Left hindlimb (tissue), 1 donor: Measurements from ENCODE around the gene TLK2.
"Not testable (repeated sequence)": the region's sequence is repeated elsewhere in the genome, so short reads cannot be mapped to it uniquely, and the experiment has no call there.

ENCODE experiments used
- DNase-seq: peaks from one replicate; pipeline ENCODE4 v3.0.0-alpha.2; 2018

The TLK2 gene

DNA sequence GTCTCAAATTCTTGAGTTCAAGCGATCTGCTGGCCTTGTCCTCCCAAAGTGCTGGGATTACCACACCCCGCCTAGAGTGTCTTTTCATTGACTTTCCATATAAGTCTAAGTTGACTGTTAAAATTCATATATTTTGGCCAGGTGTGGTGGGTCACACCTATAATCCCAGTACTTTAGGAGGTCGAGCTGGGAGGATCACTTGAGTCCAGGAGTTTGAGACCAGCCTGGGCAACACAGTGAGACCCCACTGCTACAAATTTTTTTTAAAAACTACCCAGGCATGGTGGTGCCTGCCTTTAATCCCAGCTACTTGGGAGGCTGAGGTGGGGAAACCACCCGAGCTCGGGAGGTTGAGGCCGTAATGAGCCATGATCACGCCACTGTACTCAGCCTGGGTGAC, 127.0 kb downstream of the TLK2 start:
- no peak for DNase-seq

DNA sequence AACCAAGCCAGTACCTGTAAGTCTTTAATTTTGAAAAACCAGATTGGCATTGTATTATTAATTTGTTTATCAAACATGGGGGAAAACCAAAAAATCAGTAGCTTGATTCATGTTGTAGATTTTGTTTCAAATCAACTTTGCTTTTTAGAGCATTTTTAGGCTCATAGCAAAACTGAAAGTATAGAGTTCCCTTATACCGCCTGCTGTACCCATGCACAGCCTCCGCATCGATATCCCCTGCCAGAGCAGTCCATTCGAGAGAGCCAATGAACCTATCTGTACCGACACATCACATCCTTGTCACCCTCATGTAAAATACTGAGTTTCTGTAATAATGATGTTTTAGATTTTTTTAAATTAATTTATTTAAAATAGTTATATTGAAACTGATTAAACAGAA, 132.7 kb downstream of the TLK2 start:
- no peak for DNase-seq

DNA sequence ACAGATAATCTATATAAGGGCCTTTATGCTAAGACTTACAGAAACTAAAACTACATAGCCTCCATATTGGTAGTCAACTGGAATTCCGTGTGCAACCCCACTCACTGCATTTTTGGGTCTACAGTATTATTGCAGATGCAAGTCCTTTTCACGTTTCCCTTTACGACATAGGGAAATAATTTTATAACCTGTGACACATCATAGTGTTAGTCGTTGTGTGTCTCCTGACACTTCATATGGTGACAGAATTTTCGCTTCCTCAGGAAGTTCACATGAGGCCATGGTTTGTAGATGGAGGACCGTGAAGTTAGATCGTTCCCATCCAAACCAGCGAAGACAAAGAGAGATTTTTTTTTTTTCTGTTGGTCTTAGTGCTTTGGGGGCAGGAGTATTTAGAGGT, 133.1 kb downstream of the TLK2 start:
- DNase-seq, result no peak

DNA sequence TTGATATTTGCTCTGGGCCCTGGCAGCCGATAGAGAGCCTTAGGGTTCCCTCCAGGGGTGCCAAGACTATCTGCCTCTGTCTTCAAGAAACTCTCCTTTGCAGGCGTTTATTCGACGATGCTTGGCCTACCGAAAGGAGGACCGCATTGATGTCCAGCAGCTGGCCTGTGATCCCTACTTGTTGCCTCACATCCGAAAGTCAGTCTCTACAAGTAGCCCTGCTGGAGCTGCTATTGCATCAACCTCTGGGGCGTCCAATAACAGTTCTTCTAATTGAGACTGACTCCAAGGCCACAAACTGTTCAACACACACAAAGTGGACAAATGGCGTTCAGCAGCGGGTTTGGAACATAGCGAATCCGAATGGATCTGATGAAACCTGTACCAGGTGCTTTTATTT, 133.7 kb downstream of the TLK2 start:
- not testable (repeated sequence) for DNase-seq

DNA sequence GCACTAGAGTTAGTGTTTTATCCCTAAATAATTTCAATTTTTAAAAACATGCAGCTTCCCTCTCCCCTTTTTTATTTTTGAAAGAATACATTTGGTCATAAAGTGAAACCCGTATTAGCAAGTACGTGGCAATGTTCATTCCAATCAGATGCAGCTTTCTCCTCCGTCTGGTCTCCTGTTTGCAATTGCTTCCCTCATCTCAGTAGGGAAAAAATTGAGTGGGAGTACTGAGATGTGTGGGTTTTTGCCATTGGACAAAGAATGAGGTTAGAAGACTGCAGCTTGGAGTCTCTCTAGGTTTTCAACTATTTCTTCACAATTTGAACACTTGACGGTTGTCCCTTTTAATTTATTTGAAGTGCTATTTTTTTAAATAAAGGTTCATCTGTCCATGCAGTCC, 134.5 kb downstream of the TLK2 start:
- DNase-seq, result not testable (repeated sequence)

DNA sequence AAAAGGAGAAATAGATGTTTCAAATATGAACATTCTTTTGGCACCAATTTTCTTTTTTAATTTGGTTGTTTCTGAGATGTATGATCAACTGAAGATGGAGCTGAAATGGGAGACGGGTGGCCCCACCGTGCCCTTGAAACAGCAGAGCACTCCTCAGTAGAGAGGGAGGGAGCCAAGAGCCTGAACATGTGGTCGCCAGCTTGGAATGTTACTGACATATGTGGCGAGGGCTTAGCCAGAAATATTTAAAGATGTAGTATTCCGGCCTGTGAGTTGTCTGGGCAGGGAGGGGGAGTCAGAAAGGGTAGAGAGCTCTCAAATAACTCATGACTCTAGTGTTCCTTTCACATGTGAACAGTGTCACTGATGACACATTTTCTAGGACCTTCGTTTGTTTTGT, 135.5 kb downstream of the TLK2 start:
- peak; percentile 87 for DNase-seq

GRCh38 chr17:62615503-62615902, 136.9 kb downstream of the TLK2 start:
- DNase-seq, result no peak

- no peak for DNase-seq
Measured at GRCh38 chr17:62616993-62617893, 138.6 kb downstream of the TLK2 start.

DNA sequence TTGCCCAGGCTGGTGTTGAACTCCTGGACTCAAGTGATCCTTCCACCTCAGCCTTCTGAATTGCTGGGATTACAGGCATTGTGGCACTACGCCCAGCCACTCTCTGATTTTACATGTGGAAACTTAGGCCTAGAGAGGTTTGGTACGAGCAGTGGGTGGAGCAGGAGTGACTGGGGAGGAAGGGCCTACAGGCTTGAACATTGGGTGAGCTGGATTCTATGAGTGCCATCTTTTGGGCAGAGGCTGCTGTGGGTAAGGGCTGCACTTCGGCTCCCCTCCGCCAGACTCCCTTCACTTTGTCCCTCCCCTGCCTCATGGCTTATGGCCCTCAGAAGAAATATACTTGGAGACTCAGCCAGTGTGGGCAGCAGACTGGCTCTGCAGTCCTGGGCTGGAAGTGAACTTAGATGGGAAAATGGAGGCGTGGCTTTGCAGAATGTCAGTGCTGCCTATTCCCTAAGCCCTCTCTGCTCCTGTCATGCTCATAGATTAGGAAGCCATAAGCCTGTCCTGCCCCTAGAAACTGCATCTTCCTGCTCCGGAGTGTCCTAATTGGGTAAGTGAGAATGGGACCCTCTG, 139.4 kb downstream of the TLK2 start:
- peak; percentile 69 for DNase-seq

DNA sequence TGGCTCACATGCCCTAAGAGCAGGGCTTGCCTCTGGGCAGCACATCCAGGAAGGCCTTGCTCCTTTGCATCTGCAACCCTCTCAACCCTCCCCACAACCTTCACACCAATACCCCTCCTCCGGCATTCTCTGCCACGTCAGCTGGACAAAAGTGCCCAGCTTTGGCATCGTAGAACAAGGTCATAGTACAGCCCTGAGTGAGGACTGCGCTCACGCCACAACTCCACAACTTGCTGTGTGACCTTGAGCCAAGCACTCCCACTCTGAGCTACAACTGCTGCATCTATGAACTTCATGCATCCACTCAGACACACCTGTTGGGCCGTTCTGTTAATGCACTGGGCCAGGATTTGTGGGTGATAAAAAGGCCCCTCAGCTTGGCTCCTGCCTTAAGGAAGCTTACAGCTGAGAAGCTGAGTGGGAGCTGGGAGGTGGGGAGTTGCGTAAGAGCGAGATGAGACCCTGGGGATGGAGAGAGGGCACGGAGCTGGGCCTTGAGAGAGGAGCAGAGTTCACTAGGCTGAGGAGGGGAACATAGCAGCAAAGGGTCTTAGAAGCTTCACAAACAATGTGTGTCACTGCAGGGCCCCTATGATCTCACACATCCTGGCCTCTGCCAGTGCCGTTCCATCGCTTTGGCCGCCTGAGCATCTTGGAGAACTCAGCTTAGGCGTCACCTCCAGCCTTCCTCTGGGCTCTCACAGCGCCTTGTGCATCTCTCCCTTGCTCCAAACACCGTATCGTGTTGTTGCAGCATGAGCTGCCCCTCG, 140.2 kb downstream of the TLK2 start:
- DNase-seq, result peak; percentile 62

DNA sequence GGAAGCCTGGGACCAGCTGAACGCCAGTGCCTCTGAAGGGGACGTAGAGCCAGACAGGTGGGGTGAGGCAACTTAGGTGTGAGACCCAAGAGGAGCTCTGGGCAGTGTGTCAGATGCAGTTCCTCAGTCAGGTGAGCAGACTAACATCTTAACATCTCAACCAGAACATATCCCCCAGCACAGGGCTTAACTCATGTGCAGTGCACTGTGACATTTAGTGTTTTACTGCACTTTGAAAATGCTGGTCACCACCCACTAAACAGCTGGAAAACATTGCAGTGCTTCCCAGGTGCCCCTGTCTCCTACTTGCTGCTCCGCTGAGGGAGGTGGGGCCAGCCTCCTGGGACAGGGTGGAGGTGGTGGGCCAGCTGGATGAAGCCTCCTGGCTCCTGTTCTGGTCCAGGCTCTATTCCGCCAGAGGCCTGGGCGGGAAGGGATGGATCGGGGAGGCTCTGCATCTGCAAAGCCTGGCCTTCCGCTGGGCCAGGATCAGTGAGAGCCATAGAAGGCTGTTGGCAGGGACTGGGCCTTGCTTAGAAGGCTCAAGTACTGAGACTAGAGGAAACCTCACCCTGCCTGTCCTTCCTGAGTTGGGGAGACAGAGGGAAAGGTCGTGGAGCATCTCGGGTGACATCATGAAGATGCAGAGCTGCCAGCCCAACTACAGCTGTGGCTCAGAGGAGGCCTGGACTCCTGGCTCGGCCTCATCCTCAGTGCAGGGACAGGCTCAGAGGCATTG, 141.0 kb downstream of the TLK2 start:
- no peak for DNase-seq

DNA sequence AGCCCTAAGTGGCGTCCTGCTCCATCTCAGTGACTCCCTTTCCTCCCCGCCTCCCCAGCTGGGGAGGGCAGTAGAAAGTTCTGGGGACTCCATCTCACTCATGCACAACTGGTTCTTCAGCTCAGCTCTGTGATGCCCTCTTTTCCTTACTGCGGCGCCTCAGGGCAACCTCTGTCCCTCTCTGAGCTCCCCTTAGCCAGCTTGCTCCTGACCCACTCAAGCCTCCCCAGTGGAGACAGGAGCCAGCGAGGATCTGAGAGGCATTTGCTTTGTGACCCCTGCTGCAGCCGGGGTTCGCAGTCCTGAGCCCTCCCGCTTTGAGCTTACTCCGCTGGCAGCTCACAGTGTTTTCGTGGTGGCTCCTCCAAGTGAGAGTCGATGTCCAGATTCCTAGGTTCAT, 142.6 kb downstream of the TLK2 start:
- no peak for DNase-seq

DNA sequence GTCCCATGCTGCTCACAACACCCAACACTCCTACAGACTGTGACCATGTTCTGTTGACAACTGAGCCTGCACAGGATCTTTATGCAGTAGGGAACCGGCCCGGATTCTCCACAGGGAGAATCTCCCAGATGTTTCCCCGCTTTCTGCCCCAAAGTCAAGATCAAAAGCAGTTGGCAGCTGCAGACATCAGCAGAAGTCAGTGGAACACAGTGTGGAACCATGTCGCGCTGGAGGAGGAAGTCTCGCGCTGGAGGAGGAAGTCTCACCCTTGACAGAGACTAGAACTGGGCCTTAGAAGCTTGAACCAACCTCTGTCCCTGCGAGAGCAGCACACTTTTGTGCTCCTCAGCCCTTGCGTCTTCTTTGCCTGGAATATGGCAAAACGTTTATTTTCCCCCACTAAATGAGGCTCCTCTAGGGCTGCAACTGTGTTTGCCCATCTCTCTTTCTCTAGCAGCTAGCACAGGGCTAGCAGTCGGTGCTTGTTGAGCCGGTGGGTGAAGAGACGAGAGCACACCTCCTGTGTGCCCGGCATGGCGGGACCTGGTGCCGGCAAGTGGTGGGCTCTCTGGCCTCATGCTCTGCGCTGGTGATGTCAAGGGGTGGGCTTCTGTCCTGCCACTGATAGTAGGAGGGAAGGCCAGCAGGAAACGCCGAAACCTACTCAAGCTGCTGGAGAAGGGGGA, 146.7 kb downstream of the TLK2 start:
- DNase-seq, result no peak

DNA sequence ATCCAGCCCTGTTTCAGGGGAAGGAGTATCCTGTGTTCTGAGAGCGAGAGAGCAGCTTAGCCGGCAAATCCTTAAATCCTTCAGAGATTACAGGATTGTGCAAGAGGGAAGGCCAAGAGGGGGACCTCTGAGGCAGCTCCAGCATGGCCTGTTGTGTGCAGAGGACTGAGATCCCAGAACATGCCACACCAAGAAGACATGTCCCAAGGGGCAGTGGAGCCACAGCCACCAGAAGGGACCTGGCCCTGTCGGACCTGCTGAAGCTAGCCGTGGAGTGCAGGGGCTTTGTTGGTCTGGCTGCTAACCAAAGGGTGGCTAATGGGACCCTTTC, 147.2 kb downstream of the TLK2 start:
- no peak for DNase-seq

DNA sequence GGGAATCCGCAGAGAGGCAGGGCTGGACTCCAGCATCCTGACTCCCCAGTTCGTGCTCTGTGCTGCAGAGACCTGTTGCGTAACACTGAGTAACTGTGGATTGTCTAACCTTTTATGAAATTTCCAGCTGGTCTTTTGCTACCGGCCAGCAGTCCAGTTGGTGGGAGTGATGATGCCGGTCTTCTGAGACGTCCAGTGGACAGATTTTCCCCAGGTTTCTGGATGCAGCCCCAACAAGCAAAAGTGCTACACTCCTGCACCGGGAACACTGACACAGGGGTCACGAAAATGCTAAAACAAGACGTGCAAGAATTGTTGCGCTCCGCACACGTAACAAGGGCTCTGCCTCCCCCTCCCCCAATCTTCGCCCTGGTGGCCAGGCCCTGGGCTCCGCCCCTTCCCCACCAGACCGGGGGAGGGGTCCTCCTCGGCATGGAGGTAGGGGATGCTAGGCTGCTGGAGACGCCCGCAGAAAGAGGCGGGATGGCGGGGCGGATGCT, 148.1 kb downstream of the TLK2 start:
- peak; percentile 90 for DNase-seq

DNA sequence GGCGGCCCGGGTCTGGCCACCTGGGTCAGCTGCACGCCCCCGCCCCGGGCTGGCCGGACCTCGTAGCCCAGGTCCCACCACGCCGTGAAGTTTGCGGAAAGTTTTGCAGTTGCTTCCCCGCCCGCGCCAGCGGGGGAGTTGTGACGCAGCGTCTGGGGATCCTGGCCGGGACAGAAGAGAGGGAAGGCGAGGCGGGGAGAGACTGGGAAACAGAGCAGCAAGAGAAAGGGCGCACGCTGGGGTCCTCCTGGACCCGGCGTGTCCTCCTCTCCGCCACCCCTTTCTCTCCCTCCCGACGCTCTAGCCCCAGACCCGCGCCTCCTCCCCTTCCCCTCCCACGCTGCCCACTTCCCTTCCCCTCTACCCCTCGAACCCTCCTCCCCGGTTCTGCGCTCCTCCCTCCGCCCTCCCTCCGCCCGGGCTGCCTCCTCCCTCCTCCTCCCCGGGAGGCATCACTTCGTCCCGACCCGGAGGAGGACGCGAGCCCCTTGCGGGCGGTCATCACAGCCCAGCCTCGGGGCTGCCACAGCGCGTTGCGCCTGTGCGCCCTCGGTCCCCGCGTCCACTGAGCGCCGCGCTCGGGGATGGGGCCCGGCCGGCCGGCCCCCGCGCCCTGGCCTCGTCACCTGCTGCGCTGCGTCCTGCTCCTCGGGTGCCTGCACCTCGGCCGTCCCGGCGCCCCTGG, 148.7 kb downstream of the TLK2 start, which contains the start of gene MRC2:
Gene MRC2, plus strand, starts transcription at position 452 of the 685 bp plus-strand sequence. Its CDS starts 133 bp downstream, at position 585.
- DNase-seq, result peak; percentile 91

DNA sequence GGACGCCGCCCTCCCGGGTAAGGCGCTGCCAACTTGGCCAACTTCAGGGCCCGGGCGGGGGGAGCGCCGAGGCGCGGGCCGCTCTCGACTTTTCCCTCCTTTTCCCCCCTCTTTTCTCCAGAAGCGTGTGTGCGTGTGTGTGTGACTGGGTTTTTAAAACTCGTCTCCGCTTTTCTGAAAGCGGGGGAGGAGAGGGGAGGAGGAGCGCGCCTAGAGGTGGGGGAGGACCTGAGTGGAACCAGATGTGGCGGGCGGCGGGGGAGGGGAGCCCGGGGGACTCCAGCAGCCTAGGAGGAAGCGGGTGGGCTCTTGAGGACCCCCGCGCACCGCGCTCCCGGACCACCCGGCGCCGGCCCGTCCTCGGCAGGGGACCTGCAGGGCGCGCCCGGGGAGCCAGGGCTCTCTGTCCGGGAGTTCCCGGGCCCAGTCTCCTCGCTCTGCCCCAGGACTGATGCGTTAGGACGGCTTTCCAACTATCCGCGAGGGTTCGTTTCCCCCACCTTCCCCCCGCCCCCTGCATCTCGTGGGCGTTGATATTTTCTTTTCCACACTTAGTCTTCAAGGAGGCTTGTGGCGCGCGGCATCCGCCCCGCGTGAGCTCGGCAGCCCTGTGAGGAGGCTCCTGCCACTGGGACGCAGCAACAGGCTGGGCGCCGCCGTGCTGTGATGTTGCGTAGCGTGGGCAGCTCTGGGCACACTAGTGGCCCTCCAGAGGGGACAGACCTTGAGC, 149.4 kb downstream of the TLK2 start:
- DNase-seq, result peak; percentile 86

GRCh38 chr17:62628831-62629555, 150.4 kb downstream of the TLK2 start:
- peak; percentile 78 for DNase-seq

DNA sequence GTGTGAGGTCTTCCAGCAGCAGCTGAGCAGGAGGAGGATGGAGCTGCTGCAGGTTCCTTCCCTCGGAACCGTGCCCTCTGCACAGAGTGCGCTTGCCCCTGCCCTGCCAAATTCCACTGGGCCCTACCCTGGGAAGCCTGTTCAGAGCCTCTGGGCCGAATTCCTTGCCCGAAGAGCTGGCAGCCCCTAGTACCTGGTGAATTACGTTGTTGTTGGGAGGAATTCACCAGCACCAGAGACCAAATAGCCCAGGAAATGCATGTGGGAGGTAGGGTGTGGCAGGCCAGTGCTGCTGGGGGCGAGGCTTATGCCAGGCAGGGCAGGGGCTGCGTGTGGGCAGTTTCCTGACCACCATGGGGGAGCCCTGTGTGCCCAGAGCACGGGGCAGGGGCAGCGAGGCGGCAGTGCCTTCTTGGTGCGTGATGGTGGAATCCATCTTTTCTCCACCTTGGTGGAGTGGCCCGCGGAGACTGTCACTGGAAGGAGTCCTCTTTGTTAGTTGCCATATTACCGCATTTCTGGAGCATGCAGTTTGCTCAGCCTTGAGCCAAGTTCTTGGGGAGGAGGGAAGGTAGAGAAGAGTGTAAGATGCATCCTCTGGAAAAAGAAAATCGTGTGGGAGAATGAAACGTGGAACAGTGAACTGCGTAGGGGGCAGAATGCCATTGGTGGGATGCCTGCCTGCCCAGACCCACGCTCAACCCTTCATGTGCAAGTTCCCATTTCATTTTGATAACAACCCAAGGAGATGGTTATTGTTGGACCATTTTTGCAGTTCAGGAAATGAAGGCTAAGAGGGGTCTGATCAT, 151.1 kb downstream of the TLK2 start:
- DNase-seq, result peak; percentile 66
